Thymus (tissue), 14 donors: ENCODE data around the gene CDX2. TPM values are rescaled to one million over a fixed set of nuclear protein-coding genes. Genes with fewer than 3 reads are reported as not detected.
"Not testable (repeated sequence)": the region's sequence is repeated elsewhere in the genome, so short reads cannot be mapped to it uniquely, and the experiment has no call there.

Experiments used
- DNase-seq, 9 donors: peaks; one replicate each; pipeline ENCODE4 v3.0.0-alpha.2; 2013; ENCODE audit warnings: low spot score in 9 of 9, low read depth in 6 of 9, missing footprints in 1 of 9
- H3K27ac ChIP-seq, 2 donors: one replicate each; pipeline ENCODE4 v1.5.1; 2013; ENCODE audit warnings: control low read depth in 1 of 2, low read depth in 1 of 2, low read length in 1 of 2, mild to moderate bottlenecking in 1 of 2, moderate library complexity in 1 of 2
- H3K27me3 ChIP-seq, 2 donors: one replicate each; pipeline ENCODE4 v1.5.1; 2013; ENCODE audit warnings: low read length in 1 of 2; ENCODE audit not compliant: control insufficient read depth in 2 of 2, insufficient read depth in 1 of 2
- H3K36me3 ChIP-seq, 2 donors: one replicate each; pipeline ENCODE4 v1.5.1; 2013; ENCODE audit warnings: low read length in 1 of 2, mild to moderate bottlenecking in 1 of 2, moderate library complexity in 1 of 2; ENCODE audit not compliant: control insufficient read depth in 2 of 2, insufficient read depth in 2 of 2
- H3K4me1 ChIP-seq, 2 donors: one replicate each; pipeline ENCODE4 v1.5.1; 2013; ENCODE audit warnings: low read length in 2 of 2; ENCODE audit not compliant: control insufficient read depth in 2 of 2, insufficient read depth in 2 of 2
- H3K4me3 ChIP-seq, 2 donors: one replicate each; pipeline ENCODE4 v1.5.1; 2013; ENCODE audit warnings: low read length in 2 of 2, control low read depth in 1 of 2, mild to moderate bottlenecking in 1 of 2
- H3K9me3 ChIP-seq, 2 donors: one replicate each; pipeline ENCODE4 v1.5.1; 2013; ENCODE audit warnings: low read length in 1 of 2, mild to moderate bottlenecking in 1 of 2; ENCODE audit not compliant: control insufficient read depth in 2 of 2, insufficient read depth in 1 of 2
- WGBS: extraction: QIAGEN DNeasy Blood & Tissue Kit; methylation state at CpG from one replicate; pipeline ENCODE4 v1.1.7; 2013; 5-methylcytosine and 5-hydroxymethylcytosine counted together
- long read RNA-seq, 10 donors: transcript quantifications; one replicate each; lab custom pipeline, GENCODE V29; 2026
- polyA plus RNA-seq: library from polyadenylated mRNA; stranded (reverse); fragments of 200-250 nt; gene quantifications from one replicate; pipeline ENCODE4 v1.2.3, GENCODE V29; 2013
- total RNA-seq: library from RNA; stranded (reverse); fragments of 120-200 nt; gene quantifications from one replicate; pipeline ENCODE4 v1.2.4, GENCODE V29; 2013
- donor health status: healthy.

Gene CDX2, protein sequence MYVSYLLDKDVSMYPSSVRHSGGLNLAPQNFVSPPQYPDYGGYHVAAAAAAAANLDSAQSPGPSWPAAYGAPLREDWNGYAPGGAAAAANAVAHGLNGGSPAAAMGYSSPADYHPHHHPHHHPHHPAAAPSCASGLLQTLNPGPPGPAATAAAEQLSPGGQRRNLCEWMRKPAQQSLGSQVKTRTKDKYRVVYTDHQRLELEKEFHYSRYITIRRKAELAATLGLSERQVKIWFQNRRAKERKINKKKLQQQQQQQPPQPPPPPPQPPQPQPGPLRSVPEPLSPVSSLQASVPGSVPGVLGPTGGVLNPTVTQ
- total RNA-seq (0.09 TPM), polyA plus RNA-seq (0.64 TPM)
- long read RNA-seq, donor 1, result 0 reads
- long read RNA-seq, donor 2, result 0 reads
- long read RNA-seq, donor 3, result 0 reads
- long read RNA-seq, donor 4, full-length matches to known transcripts, result 1 of 1 reads
- long read RNA-seq, donor 4, partial matches to known transcripts, result 0 of 1 reads
- long read RNA-seq, donor 4, other reads (novel, unspliced or antisense), result 0 of 1 reads
- long read RNA-seq, donor 5, result 0 reads
- long read RNA-seq, donor 6, result 0 reads
- long read RNA-seq, donor 7, result 0 reads
- long read RNA-seq, donor 8, result 0 reads
- long read RNA-seq, donor 9, result 0 reads
- long read RNA-seq, donor 10, result 0 reads

DNA sequence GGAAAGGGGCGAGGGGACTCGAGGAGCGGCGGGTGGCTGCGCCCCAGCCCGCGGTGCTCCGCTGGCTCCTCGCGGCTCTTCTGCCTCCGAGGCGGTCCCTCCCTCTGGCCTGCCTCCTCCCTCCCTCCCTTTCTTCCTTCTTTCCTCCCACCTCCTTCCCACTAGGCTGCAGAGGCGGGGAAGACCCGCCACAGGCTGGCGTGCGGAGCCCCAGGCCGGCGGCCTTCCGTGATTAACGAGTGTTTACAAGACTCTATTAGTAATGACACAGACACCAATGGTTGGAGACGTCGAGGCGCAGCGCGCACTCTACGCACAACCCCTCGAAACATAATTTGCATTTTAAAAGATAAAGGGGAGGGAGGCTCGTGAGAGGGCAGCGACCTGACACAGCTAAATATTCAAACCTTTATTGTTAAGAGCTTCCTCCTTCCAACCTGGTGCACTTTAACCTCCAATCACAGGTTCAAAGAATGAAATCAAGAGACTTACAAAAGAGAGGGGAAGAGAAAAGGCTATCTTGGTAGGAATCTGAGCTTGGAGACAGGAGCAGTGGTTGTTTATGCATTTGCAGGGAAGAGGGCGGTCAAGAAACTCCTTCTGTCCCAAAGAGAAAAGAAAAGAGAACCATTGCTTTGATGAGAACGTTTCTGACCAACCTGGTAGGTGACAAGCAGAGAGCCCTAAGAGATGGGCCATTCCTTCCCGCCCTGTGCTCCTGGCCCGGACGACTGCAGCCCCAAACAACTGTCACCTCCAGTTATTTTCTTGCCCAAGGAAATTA lies at the start of gene CDX2:
Gene CDX2 (minus strand): TSS at position 234 of the 784 bp plus-strand sequence. CDS start 309 bp downstream, outside the sequence.
- Histone ChIP-seq H3K4me1 (no peaks in the 10 kb centered on the region), H3K36me3 (no peaks in the 10 kb centered on the region), H3K9me3 (no peaks in the 10 kb centered on the region), H3K4me3 (no peak within 1 kb of the TSS), H3K27me3 (peaks cover 95 to 100% of the 10 kb centered on the region in 2 donors), H3K27ac (no peak within 1 kb of the TSS)
- WGBS, result 7% methylated on average over 34 of the region's 34 CpGs
- DNase-seq, result no peak

DNA sequence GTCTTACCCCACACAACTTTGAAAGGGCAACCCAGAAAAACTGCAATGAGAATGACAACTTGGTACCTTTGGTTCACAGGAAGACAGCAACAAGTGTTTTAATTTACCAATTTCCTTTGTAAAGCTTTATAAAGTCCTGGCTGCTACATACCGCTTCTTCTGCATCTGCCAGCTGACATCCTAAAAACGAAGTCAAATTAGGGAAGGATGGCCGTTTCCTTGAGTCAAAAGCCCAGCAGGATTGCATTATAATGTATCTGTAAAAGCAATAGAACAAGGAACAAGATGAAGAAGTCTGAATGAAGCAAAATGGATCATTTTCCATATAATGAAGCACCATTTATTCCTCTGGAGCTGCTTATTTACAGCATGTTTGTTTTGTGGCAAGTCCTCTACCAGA lies 45.2 kb upstream of the CDX2 start:
- no peaks in the 10 kb centered on the region for H3K27me3 ChIP-seq
- H3K4me3 ChIP-seq, result no peak overlapping the region
- H3K36me3 ChIP-seq, result no peaks in the 10 kb centered on the region
- 93% methylated on average over 3 of the region's 3 CpGs for WGBS
- no peak for DNase-seq
- no peaks in the 10 kb centered on the region for H3K9me3 ChIP-seq
- H3K27ac ChIP-seq, result no peak overlapping the region
- no peaks in the 10 kb centered on the region for H3K4me1 ChIP-seq

DNA sequence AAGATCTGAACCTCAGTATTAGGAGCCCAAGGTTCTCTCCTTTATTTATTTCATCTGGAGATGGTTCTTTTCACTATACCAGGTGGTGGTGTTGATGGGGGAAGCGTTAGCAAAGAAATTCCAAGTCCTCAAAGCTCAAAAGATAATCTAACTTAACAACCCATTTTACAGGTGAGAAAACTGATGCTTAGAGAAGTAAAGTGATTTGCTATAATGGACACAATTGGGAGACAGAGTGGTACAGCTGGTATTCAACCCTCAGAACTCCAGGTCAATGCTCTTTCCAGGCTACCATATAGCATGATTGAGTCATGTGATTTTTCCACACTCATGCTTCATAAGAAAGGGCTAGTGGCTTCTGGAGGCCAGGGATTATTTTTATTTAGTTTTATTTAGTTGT lies 44.4 kb upstream of the CDX2 start:
- Histone ChIP-seq H3K27ac (peak overlapping the region in 1 of 2 donors; percentile 17), H3K4me1 (no peaks in the 10 kb centered on the region), H3K4me3 (no peak overlapping the region), H3K36me3 (no peaks in the 10 kb centered on the region), H3K9me3 (no peaks in the 10 kb centered on the region), H3K27me3 (no peaks in the 10 kb centered on the region)
- DNase-seq, result no peak
- WGBS, result 98% methylated on average over 1 of the region's 1 CpG

DNA sequence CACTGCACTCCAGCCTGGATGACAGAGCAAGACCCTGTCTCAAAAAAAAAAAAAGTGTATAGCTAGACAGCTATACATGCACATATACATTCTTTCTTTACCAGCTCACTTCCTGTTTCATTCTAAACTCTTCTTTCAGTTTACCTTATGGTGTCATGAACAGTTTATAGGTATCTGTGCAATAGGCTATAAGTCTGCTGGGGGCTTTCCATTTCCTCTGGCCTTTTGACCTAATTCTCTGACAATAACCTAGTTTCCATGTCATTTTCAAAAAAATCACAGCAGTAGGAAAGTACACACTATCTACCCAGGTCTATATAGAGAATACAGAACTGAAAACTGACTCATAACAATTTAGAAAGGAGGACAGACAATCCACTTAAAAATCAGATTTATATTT lies 43.8 kb upstream of the CDX2 start:
- Histone ChIP-seq H3K9me3 (no peaks in the 10 kb centered on the region), H3K27me3 (no peaks in the 10 kb centered on the region)
- DNase-seq, result peak in 1 of 9 donors; percentile 24

DNA sequence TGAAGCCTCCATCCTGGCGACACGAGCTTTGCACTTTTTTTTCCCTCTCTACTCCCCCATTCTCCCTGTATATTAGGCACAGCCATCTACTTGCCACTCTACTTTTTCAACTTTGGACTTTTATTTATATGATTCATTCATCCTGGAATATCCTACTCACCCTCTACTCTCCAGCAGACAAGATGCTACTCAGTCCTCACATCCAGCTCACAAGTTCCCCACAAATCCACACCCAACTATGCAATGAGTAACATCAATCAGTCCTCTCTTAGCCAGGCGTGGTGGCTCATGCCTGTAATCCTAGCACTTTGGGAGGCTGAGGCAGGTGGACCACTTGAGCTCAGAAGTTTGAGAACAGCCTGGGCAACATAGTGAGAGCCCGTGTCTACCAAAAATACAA lies 43.3 kb upstream of the CDX2 start:
- WGBS, result 98% methylated on average over 4 of the region's 4 CpGs
- no peaks in the 10 kb centered on the region for H3K9me3 ChIP-seq
- DNase-seq, result no peak
- H3K36me3 ChIP-seq, result no peaks in the 10 kb centered on the region
- H3K4me3 ChIP-seq, result no peak overlapping the region
- H3K27me3 ChIP-seq, result no peaks in the 10 kb centered on the region
- no peaks in the 10 kb centered on the region for H3K4me1 ChIP-seq
- no peak overlapping the region for H3K27ac ChIP-seq

More for the DNA sequence above, 43.8 kb upstream of the CDX2 start:
- H3K4me3 ChIP-seq, result no peak overlapping the region
- H3K36me3 ChIP-seq, result no peaks in the 10 kb centered on the region
- no peaks in the 10 kb centered on the region for H3K4me1 ChIP-seq
- H3K27ac ChIP-seq, result no peak overlapping the region

DNA sequence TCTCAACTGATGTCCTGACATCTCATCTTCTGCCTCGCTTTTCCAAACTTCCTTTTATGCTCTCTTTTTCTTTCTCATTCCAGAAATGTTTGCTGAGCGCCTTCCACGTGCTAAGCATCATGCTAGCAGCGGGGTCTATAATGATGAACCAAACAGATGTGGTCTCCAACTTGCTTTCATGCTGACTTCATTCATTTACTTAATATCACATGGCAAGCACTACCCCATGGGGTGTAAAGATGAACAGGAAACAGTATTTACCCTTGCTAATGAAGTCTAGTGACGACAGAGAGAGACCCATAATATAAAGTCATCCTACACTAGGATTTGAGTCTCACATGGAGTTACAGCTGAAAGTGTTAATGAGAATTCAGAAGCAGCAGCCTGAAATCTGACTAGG lies 40.9 kb upstream of the CDX2 start:
- Histone ChIP-seq H3K9me3 (no peaks in the 10 kb centered on the region), H3K36me3 (no peaks in the 10 kb centered on the region), H3K4me3 (no peak overlapping the region), H3K27ac (no peak overlapping the region), H3K27me3 (no peaks in the 10 kb centered on the region), H3K4me1 (no peaks in the 10 kb centered on the region)
- WGBS, result 97% methylated on average over 5 of the region's 5 CpGs
- no peak for DNase-seq

DNA sequence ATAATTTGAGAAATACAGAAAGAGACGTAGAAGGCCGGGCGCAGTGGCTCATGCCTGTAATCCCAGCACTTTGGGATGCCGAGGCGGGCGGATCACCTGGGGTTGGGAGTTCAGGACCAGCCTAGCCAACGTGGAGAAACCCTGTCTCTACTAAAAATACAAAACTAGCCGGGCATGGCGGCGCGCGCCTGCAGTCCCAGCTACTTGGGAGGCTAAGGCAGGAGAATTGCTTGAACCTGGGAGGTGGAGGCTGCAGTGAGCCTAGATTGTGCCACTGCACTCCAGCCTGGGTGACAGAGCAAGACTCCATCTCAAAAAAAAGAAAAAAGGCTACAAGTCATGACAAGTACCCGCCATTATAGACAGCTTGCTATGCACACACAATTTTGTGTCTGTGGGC lies 35.9 kb upstream of the CDX2 start:
- not testable (repeated sequence) for DNase-seq, H3K4me3 ChIP-seq, H3K9me3 ChIP-seq, H3K36me3 ChIP-seq, H3K4me1 ChIP-seq, H3K27ac ChIP-seq, H3K27me3 ChIP-seq
- WGBS, result 97% methylated on average over 13 of the region's 13 CpGs

DNA sequence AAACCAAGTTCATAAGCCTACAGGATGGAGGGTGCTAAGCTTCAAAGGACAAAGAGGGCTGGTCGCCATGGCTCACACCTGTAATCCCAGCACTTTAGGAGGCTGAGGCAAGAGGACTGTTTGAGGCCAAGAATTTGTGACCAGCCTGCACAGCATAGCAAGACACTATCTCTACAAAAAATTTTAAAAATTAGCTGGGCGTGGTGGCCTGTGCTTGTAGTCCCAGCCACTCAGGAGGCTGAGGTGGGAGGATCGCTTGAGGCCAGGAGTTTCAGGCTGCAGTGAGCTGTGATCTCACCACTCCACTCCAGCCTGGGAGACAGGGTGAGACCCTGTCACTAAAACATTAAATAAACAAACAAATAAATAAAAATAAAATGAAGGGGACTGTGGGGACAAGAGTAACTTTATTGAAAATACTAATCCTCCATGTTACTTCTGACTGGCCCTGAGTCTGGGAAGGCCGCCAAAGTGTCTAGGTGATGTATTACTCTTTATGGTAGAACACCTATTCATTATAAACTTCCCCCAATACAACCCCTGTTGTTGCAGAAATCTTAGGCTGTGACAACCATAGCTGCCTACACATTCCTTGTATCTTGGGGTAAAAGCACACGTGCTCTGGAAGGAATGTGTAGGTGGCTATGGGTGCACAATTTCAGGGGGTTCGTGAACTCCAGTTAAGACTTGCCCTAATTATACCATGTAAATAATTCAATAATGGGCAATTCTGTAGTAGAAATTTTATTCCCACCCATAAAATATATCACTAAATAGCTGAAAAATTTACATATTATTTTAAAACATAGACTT lies 34.0 kb upstream of the CDX2 start:
- no peak for DNase-seq
- 92% methylated on average over 6 of the region's 6 CpGs for WGBS
- H3K4me3 ChIP-seq, result no peak overlapping the region
- H3K27me3 ChIP-seq, result no peaks in the 10 kb centered on the region
- H3K27ac ChIP-seq, result no peak overlapping the region
- H3K9me3 ChIP-seq, result no peaks in the 10 kb centered on the region
- no peaks in the 10 kb centered on the region for H3K4me1 ChIP-seq
- H3K36me3 ChIP-seq, result no peaks in the 10 kb centered on the region
